ENCODE measurements around the gene IL17B.
A peak's percentile ranks its signal among the peaks of the same experiment; 100 is the strongest.
"Not testable (repeated sequence)": the region's sequence is repeated elsewhere in the genome, so short reads cannot be mapped to it uniquely, and the experiment has no call there.

The IL17B gene

DNA sequence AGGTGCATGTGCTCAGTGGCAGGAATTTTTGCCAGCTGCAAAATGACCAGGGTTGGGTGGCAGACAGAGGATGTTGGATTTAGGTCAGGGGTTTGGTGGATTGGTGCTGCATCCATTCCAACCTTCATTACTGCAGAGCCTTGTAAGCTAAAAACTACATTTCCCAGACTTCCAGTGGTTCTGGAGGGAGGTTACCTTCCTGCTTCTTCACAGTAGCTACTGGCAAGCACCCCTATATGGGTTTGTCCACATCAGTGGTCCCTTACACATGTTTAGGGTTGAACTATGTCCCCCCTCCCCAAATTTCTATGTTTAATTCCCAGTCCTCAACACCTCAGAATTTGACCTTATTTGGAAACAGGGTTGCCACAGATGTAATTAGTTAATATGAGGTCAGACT is 20.7 kb upstream of the IL17B start:
- Histone ChIP-seq H3K4me3 (ENCODE audit: low read depth, low read length) (no peak overlapping the region; the same call in 1 of the 2 replicates), H3K36me3 (no peaks in the 10 kb centered on the region), H3K9me3 (ENCODE audit: severe bottlenecking) (no peaks in the 10 kb centered on the region), H3K27me3 (ENCODE audit: insufficient read depth, low read depth, severe bottlenecking) (no peaks in the 10 kb centered on the region), H3K27ac (peak overlapping the region; percentile 72)
- TF ChIP-seq, protein P1, sequence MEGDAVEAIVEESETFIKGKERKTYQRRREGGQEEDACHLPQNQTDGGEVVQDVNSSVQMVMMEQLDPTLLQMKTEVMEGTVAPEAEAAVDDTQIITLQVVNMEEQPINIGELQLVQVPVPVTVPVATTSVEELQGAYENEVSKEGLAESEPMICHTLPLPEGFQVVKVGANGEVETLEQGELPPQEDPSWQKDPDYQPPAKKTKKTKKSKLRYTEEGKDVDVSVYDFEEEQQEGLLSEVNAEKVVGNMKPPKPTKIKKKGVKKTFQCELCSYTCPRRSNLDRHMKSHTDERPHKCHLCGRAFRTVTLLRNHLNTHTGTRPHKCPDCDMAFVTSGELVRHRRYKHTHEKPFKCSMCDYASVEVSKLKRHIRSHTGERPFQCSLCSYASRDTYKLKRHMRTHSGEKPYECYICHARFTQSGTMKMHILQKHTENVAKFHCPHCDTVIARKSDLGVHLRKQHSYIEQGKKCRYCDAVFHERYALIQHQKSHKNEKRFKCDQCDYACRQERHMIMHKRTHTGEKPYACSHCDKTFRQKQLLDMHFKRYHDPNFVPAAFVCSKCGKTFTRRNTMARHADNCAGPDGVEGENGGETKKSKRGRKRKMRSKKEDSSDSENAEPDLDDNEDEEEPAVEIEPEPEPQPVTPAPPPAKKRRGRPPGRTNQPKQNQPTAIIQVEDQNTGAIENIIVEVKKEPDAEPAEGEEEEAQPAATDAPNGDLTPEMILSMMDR (IDR thresholded peaks at IDR 0.05; ENCODE audit: low read depth, low read length): no peak
- no peak for DNase-seq

DNA sequence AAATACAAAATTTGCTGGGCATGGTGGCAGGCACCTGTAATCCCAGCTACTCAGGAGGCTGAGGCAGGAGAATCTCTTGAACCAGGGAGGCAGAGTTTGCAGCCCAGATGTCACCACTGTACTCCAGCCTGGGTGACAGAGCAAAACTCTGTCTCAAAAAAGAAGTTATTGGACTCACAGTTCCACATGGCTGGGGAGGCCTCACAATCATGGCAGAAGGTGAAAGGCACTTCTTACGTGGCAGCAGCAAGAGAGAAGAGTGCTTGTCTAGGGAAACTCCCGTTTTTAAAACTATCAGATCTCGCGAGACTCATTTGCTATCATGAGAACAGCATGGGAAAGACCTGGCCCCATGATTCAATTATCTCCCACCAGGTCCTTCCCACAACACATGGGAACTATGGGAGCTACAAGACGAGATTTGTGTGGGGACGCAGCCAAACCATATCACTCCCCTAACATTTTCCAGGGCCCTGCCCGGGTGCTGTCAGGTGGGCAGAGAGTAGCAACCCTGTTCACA is 19.7 kb upstream of the IL17B start:
- not testable (repeated sequence) for H3K4me3 ChIP-seq (ENCODE audit: low read depth, low read length); H3K36me3 ChIP-seq; H3K27me3 ChIP-seq (ENCODE audit: insufficient read depth, low read depth, severe bottlenecking); DNase-seq; H3K9me3 ChIP-seq (ENCODE audit: severe bottlenecking); H3K27ac ChIP-seq

DNA sequence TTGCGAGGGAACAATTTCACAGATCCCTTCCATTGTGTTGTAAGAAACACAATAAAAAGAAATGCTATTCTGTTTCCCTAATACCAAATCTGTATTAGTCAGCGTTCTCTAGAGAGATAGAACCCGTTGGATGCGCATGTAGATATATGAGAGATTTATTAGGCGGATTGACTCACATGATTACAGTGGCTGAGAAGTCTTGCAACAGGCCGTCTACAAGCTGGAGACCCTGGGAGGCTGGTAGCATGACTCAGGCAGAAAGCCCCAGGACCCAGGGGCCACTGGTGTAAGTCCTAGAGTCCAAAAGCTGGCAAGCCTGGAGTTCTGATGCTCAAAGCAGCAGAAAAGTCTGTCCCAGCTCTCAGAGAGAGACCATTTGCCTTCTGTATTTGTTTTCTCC is 18.4 kb upstream of the IL17B start:
- Histone ChIP-seq H3K9me3 (ENCODE audit: severe bottlenecking) (no peaks in the 10 kb centered on the region), H3K27me3 (ENCODE audit: insufficient read depth, low read depth, severe bottlenecking) (no peaks in the 10 kb centered on the region), H3K36me3 (no peaks in the 10 kb centered on the region), H3K4me3 (ENCODE audit: low read depth, low read length) (no peak overlapping the region), H3K27ac (no peak overlapping the region)
- no peak for DNase-seq
- TF ChIP-seq, protein P1 (IDR thresholded peaks at IDR 0.05; ENCODE audit: low read depth, low read length): no peak

GRCh38 chr5:149394996-149395395 is 15.9 kb upstream of the IL17B start:
- not testable (repeated sequence) for H3K27me3 ChIP-seq (ENCODE audit: insufficient read depth, low read depth, severe bottlenecking); H3K27ac ChIP-seq; H3K4me3 ChIP-seq (ENCODE audit: low read depth, low read length); H3K36me3 ChIP-seq; H3K9me3 ChIP-seq (ENCODE audit: severe bottlenecking); DNase-seq

DNA sequence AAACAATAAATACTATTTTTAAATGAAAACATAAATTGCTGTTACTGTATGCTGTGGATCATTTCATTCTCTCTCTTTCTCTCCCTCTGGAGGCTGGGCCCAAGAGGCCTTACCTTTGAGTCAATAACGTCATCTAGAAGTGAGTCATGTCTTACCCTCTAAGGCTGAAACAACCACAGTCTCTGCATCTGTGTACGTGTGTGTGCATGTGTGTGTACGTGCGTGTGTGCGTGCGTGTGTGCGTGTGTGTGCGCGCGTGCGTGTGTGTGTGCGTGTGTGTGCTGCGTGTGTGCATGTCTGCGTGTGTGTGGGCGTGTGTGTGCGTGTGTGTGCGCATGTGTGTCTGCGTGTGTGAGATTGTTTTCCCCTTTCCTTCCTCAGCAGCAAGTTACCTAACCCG is 13.6 kb upstream of the IL17B start:
- no peak for DNase-seq
- H3K27me3 ChIP-seq (ENCODE audit: insufficient read depth, low read depth, severe bottlenecking): no peaks in the 10 kb centered on the region
- TF ChIP-seq, protein P1 (IDR thresholded peaks at IDR 0.05; ENCODE audit: low read depth, low read length): no peak

DNA sequence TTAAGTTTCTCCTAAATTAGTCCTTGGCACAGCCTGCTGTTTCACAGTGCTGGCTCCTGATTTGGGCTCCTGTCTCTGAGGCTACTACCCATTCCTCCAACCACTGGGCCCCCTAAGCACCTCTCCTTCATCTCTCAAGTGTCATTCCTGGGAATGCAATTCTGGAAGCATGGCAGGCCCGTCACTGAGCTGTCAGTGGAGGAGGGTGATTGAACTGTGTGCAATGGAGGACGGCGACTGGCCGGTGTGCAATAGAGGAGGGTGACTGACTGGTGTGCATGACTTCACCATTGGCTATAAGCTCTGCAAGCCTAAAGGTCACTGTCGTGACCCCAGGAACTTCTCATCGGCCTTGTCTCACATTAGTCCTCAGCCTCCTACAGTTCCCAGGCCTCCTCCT is 12.4 kb upstream of the IL17B start:
- DNase-seq: peak; percentile 25
- Histone ChIP-seq H3K36me3 (no peaks in the 10 kb centered on the region), H3K27ac (peak overlapping the region; percentile 68), H3K27me3 (ENCODE audit: insufficient read depth, low read depth, severe bottlenecking) (no peaks in the 10 kb centered on the region), H3K4me3 (ENCODE audit: low read depth, low read length) (no peak overlapping the region), H3K9me3 (ENCODE audit: severe bottlenecking) (no peaks in the 10 kb centered on the region)
- TF ChIP-seq, protein P1 (IDR thresholded peaks at IDR 0.05; ENCODE audit: low read depth, low read length): no peak

More for the DNA sequence above, 13.6 kb upstream of the IL17B start:
- H3K36me3 ChIP-seq: no peaks in the 10 kb centered on the region
- no peak overlapping the region for H3K27ac ChIP-seq
- no peaks in the 10 kb centered on the region for H3K9me3 ChIP-seq (ENCODE audit: severe bottlenecking)
- H3K4me3 ChIP-seq (ENCODE audit: low read depth, low read length): no peak overlapping the region

DNA sequence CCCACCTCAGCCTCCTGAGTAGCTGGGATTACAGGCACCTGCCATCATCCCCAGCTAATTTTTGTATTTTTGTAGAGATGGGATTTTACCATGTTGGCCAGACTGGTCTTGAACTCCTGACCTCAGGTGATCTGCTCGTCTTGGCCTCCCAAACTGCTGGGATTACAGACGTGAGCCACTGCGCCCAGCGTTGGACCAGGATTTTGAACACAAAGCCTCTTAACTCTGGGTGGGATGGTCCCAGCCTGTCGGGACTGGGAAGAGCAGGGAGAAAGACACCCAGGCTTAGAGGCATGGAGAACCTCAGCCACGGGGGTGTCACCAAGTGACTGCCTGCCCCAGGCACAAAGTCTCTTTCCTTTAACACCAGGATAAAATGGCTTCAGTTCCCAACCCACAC is 12.0 kb upstream of the IL17B start:
- not testable (repeated sequence) for H3K27me3 ChIP-seq (ENCODE audit: insufficient read depth, low read depth, severe bottlenecking); H3K9me3 ChIP-seq (ENCODE audit: severe bottlenecking); H3K4me3 ChIP-seq (ENCODE audit: low read depth, low read length); H3K36me3 ChIP-seq
- H3K27ac ChIP-seq: peak overlapping the region; percentile 68
- peak; percentile 91 for DNase-seq

All from WERI-Rb-1 (cell line).